Activated CD8-positive, alpha-beta memory T cell treated with anti-CD3 and anti-CD28 coated beads, Interleukin-2, amount 50 U/mL, for 1 hour (primary cell): ENCODE measurements around the gene BCL7C.
"Not testable (repeated sequence)": the region's sequence is repeated elsewhere in the genome, so short reads cannot be mapped to it uniquely, and the experiment has no call there.

Experiments used
- DNase-seq: peaks from one replicate; pipeline ENCODE4 v3.0.0-alpha.2; 2020; ENCODE audit errors: extremely low read depth

Gene BCL7C

DNA sequence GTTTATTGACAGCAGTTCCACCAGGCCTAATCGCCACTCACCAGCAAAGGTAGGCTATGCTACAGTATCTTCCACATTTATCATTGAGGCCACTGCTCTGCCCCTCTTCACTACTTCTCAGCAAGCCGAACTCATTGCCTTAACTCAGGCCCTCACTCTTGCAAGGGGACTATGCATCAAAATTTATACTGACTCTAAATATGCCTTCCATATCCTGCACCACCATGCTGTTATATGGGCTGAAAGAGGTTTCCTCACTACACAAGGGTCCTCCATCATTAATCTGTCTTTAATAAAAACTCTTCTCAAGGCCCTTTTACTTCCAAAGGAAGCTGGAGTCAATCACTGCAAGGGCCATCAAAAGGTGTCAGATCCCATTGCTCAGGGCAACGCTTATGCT, 30.7 kb downstream of the BCL7C start:
- DNase-seq = not testable (repeated sequence)

GRCh38 chr16:30860729-30861128, 33.1 kb downstream of the BCL7C start:
- DNase-seq = not testable (repeated sequence)

GRCh38 chr16:30858829-30859423, 35.0 kb downstream of the BCL7C start:
- DNase-seq = no peak

- DNase-seq = no peak
Observed at GRCh38 chr16:30858111-30858495, 35.8 kb downstream of the BCL7C start.

DNA sequence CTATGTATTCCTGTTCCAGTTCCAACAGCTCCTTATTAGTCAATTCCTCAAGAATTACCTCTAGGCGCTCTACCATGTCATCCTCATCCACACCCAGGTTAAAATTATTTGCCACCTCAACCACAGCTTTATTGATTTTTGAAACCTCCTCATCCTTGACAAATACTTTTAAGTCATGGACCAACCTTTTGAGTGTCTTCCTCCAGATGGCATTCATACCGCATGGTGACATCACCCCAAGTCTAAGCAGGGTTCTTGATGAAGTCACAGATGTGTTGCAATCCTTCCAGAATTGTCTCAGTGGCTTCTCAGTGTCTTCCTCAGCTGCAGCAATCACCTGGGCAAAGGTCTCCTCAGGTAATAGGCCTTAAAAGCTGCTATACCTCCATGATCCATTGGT, 40.1 kb downstream of the BCL7C start:
- DNase-seq = no peak

DNA sequence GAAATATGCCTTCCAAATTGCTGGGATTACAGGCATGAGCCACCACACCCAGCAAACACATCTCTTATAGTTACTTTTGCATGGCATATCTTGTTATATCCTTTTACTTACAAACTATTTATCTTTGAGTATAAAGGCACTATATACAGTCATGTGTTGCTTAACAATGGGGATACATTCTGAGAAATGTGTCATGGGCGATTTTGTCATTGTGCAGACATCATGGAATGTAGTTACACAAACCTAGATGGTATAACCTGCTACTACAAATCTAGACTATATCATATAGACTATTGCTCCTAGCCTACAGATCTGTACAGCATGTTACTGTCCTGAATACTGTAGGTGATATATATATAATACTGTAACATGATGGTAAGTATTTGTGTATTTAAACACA, 43.6 kb downstream of the BCL7C start:
- DNase-seq = no peak

DNA sequence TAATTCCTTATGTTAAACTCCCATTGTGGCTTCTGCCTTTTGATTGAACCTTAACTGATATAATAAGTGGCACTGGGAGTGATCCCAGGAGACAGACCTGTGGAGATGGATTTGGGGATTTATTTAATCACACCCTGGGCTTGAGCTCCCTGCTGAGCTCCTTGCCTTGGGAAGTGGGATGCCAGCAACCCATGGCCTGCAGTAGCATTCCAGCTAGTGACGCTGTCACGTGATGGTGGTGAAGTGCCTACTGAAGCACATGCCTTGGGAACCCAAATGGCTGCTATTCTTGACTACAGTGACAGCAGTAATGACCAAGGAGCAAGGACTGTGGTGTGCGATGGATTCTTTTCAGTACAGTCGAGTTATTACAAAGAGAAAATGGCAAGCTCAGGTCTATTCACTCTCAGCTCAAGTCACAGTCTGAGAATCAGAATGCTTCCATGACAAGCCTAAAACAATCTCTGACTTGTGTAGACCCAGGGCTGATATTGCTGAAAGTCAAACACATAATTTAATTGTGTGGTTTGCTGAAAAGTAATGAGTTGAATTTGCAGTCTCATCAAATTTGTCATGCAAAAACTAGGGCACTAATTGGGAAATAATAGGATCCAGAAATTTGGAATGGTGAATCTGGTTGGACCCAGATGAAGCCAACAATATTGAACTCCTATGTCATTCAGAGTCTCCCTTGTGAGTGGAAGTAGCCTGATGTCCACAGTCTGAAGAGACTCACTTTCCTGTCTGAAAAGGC, 47.1 kb downstream of the BCL7C start:
- no peak for DNase-seq

- peak; percentile 89 for DNase-seq
Observed at GRCh38 chr16:30844671-30845449, 49.0 kb downstream of the BCL7C start.

GRCh38 chr16:30844346-30844670, 49.6 kb downstream of the BCL7C start:
- DNase-seq = no peak

- DNase-seq = no peak
Observed at GRCh38 chr16:30843501-30843900, 50.4 kb downstream of the BCL7C start.

DNA sequence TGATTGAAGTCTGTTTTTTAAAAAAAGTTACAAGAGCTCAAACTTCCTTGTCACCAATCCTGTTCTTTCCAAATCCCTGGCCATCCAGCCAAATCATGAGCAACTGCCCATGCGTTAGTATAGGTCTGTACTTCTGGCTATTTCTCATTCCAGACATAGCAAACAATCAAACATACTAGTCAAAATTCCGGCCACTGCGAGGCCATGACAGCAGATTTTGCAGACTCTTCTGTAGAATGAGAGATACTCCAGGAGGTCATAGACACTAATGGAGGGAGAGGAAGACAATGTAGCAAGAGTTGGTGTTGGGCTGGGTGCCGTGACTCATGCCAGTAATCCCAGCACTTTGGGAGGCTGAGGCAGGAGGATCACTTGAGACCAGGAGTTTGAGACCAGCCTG, 50.9 kb downstream of the BCL7C start:
- DNase-seq = no peak

GRCh38 chr16:30841332-30841731, 52.5 kb downstream of the BCL7C start:
- DNase-seq = no peak

GRCh38 chr16:30840611-30841010, 53.3 kb downstream of the BCL7C start:
- DNase-seq = no peak

DNA sequence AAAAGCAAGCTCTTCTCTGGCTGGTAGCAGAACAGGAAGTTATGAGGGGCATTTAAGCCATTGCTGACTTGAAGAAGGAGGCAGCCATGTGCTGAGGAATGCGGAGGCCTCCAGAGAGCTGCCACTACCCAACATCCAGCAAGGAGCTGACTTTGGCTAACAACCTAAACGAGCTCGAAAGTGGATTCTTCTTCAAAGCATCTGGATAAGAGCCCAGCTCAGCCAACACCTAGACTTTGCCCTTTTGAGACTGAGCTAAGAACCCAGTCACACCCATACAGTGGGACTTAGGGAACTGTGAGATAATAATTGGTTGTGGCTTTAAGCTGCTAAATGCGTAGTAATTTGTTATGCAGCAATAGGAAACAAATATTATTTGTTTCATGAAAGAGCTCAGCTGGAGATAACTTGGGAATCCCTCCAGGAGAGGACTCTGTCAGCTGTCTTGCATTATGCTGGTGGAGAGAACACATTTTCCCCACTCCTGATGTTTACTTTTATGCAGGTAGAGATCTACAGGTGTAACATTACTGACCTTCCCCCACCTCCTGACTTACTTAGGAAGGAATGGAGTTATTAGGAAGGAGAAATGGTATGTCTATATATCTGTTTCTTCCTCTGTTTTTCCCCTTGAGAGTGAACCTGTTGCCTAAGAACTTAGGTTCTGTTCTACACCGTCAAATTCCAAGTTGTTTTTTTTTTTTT, 54.2 kb downstream of the BCL7C start:
- no peak for DNase-seq

GRCh38 chr16:30838876-30839471, 54.9 kb downstream of the BCL7C start:
- DNase-seq = no peak

GRCh38 chr16:30837904-30838303, 56.0 kb downstream of the BCL7C start:
- no peak for DNase-seq
